GM12878 (cell line): Measurements from ENCODE around the gene PCCA. TPM values are rescaled to one million over a fixed set of nuclear protein-coding genes. Genes with fewer than 3 reads are reported as not detected.

Source experiments
- ATAC-seq: fragments of 200-7000 bp; cut with Tn5 transposase; 3 replicates; pipeline ENCODE4 v1.9.1; 2020; ENCODE audit warnings: mild to moderate bottlenecking, moderate library complexity
- BruUV-seq: library from RNA; stranded (reverse); fragments of 400-500 nt; replicated peaks from 2 replicates; lab custom pipeline; 2021; lab: Mats Ljungman, UMichigan
- CTCF ChIA-PET: fragments of 300-600 bp; sonication (Branson Sonifier 250); formaldehyde crosslinking; extraction: SDS; loops from one replicate; lab custom pipeline; 2021; ENCODE audit warnings: inconsistent platforms; lab: Yijun Ruan, JAX
- POLR2A ChIA-PET: fragments of 350-600 bp; formaldehyde crosslinking; extraction: SDS; loops from one replicate; lab custom pipeline; 2021; ENCODE audit warnings: inconsistent platforms; lab: Charles Lee
- RAD21 ChIA-PET: fragments of 300-600 bp; sonication (Branson Sonifier 250); formaldehyde crosslinking; loops from one replicate; lab custom pipeline; 2023; ENCODE audit warnings: antibody characterized with exemption; ENCODE audit not compliant: unreplicated experiment; lab: Charles Lee
- SMC1A ChIA-PET: fragments of 300-600 bp; sonication (Branson Sonifier 250); formaldehyde crosslinking; loops from one replicate; lab custom pipeline; 2023; ENCODE audit not compliant: unreplicated experiment, uncharacterized antibody; lab: Charles Lee
- DNase-seq: peaks from one replicate; pipeline ENCODE4 v3.0.0-alpha.2; 2011; ENCODE audit warnings: low read depth, low spot score
- FAIRE-seq: peaks from 3 replicates; lab custom pipeline; 2011; peaks lifted over from hg19 to GRCh38; lab: Jason Lieb, UNC
- H2AFZ ChIP-seq: 2 replicates; pipeline ENCODE4 v1.6.0; 2011; ENCODE audit warnings: low read depth, low read length, control low read depth; ENCODE audit not compliant: control insufficient read depth
- H3K27ac ChIP-seq: 2 replicates; pipeline ENCODE4 v1.5.1; 2011; ENCODE audit warnings: control low read depth; ENCODE audit not compliant: control insufficient read depth, insufficient read depth
- H3K27me3 ChIP-seq, 2 experiments: replicated peaks in 1 of 2; 2 replicates each; pipeline versions ENCODE4 v1.6.0 to v1.6.1; 2011; ENCODE audit warnings: low read length in 1 of 2; ENCODE audit not compliant: control insufficient read depth in 2 of 2, insufficient read depth in 2 of 2
- H3K36me3 ChIP-seq, 2 experiments: 2 replicates each; pipeline ENCODE4 v1.5.1; 2011; ENCODE audit warnings: low read length in 1 of 2; ENCODE audit not compliant: control insufficient read depth in 2 of 2, insufficient read depth in 2 of 2
- H3K4me1 ChIP-seq: 2 replicates; pipeline ENCODE4 v1.6.1; 2011; ENCODE audit warnings: mild to moderate bottlenecking, low read length, moderate library complexity, mixed read lengths; ENCODE audit not compliant: control insufficient read depth, insufficient read depth
- H3K4me2 ChIP-seq: 2 replicates; pipeline ENCODE4 v1.6.0; 2011; ENCODE audit warnings: control low read depth; ENCODE audit not compliant: control insufficient read depth, insufficient read depth
- H3K4me3 ChIP-seq: fragments of 200-600 bp; sonication (generic); 2 replicates; pipeline ENCODE4 v1.5.1; 2016
- H3K79me2 ChIP-seq: 2 replicates; pipeline ENCODE4 v1.6.0; 2011; ENCODE audit warnings: low read length; ENCODE audit not compliant: control insufficient read depth, insufficient read depth
- H3K9ac ChIP-seq: 2 replicates; pipeline ENCODE4 v1.8.0; 2011; ENCODE audit warnings: low read length, control low read depth, mixed read lengths; ENCODE audit not compliant: control insufficient read depth, insufficient read depth
- H3K9me3 ChIP-seq: replicated peaks from 3 replicates; pipeline ENCODE4 v1.5.1; 2011; ENCODE audit warnings: mild to moderate bottlenecking, low read length; ENCODE audit not compliant: control insufficient read depth, insufficient read depth
- H4K20me1 ChIP-seq: 2 replicates; pipeline ENCODE4 v1.6.0; 2011; ENCODE audit not compliant: control insufficient read depth, insufficient read depth
- CBX5 ChIP-seq: sonication (generic); IDR thresholded peaks from 2 replicates; pipeline ENCODE4 v1.6.1; 2016; ENCODE audit warnings: low read depth, moderate library complexity, mild to moderate bottlenecking, inconsistent platforms
- HCFC1 ChIP-seq: fragments of 150-350 bp; IDR thresholded peaks from 2 replicates; pipeline ENCODE4 v1.6.1; 2014; ENCODE audit warnings: low read length
- KDM1A ChIP-seq: fragments of 200-600 bp; sonication (generic); IDR thresholded peaks from 2 replicates; pipeline ENCODE4 v1.6.1; 2016; ENCODE audit warnings: borderline replicate concordance
- MEF2A ChIP-seq: IDR thresholded peaks from 2 replicates; pipeline ENCODE4 v1.6.1; 2011; ENCODE audit warnings: low read depth, mild to moderate bottlenecking, low read length, moderate library complexity; ENCODE audit not compliant: insufficient read depth
- NFXL1 ChIP-seq: fragments of 450-650 bp; IDR thresholded peaks from 2 replicates; pipeline ENCODE4 v1.6.1; 2017; ENCODE audit warnings: antibody characterized with exemption, mild to moderate bottlenecking, borderline replicate concordance
- NFYB ChIP-seq: IDR thresholded peaks from 2 replicates; pipeline ENCODE4 v1.6.1; 2011; ENCODE audit warnings: low read depth, mild to moderate bottlenecking, low read length, improper control_type of control experiment, moderate library complexity; ENCODE audit not compliant: insufficient read depth
- POLR2AphosphoS5 ChIP-seq: IDR thresholded peaks from 2 replicates; pipeline ENCODE4 v1.6.1; 2011; ENCODE audit warnings: mild to moderate bottlenecking, low read length, inconsistent platforms
- RFX5 ChIP-seq: IDR thresholded peaks from 2 replicates; pipeline ENCODE4 v1.6.1; 2011; ENCODE audit warnings: low read depth, low read length, improper control_type of control experiment
- SMAD1 ChIP-seq: fragments of 450-650 bp; IDR thresholded peaks from 2 replicates; pipeline ENCODE4 v1.6.1; 2018; ENCODE audit warnings: mild to moderate bottlenecking, low read depth; ENCODE audit not compliant: partially characterized antibody
- SREBF1 ChIP-seq: IDR thresholded peaks from 2 replicates; pipeline ENCODE4 v1.6.1; 2012; ENCODE audit warnings: mild to moderate bottlenecking, low read length
- WGBS: methylation state at CpG from one replicate; pipeline ENCODE4 v1.1.6; 2016; ENCODE audit warnings: low lambda C conversion rate; ENCODE audit not compliant: insufficient replicate concordance, insufficient coverage; ENCODE audit errors: missing lambda C conversion rate; 5-methylcytosine and 5-hydroxymethylcytosine counted together
- in situ Hi-C: fragments of 300-500 bp; cut with MboI; formaldehyde crosslinking; loops from 9 replicates; pipeline ENCODE4 v1.14.3; 2018; ENCODE audit warnings: mixed read lengths
- intact Hi-C: fragments of 100-400 bp; cut with micrococcal nuclease; formaldehyde crosslinking; loops from one replicate; pipeline ENCODE4 v1.14.2; 2022; ENCODE audit not compliant: unreplicated experiment
- polyA plus RNA-seq, 11 experiments: library from polyadenylated mRNA; depleted of rRNA in 4 of 11; unstranded in 6 of 11; stranded (reverse) in 5 of 11; fragments of >200 nt; fragmentation: Nextera tagmentation in 4 of 11; fragmentation: Illumina TruSeq in 1 of 11; extraction: Ambion mirVana in 4 of 11; extraction: Trizol in 1 of 11; gene quantifications; 1 replicate in 1 of 11; 2 replicates in 10 of 11; pipeline versions ENCODE4 v1.2.1 to v1.2.3, GENCODE V29; 2011 to 2016; ENCODE audit warnings: inconsistent platforms in 2 of 11, missing spikeins in 2 of 11, low read depth in 1 of 11
- total RNA-seq, 4 experiments: library from RNA; depleted of rRNA in 3 of 4; stranded (reverse); fragments of >200 nt in 3 of 4; fragmentation: Illumina TruSeq in 1 of 4; extraction: Trizol in 1 of 4; gene quantifications; 2 replicates each; pipeline versions ENCODE4 v1.2.1 to v1.2.3, GENCODE V29; 2013 to 2021
- TF ChIP-seq, protein P1 (sequence below): IDR thresholded peaks from 2 replicates; pipeline ENCODE4 v1.6.1; 2012; ENCODE audit warnings: improper control_type of control experiment, low read depth, low read length; ENCODE audit not compliant: insufficient replicate concordance

Gene PCCA
- total and polyA plus RNA-seq, 10 of the 15 experiments (the other 5 are each of a cell fraction or from before 2014, with no cell fraction given) = 5.9 to 18.2 (median 12.4) TPM

GRCh38 chr13:100512422-100512821 is 423.5 kb downstream of the PCCA start:
- POLR2A ChIA-PET = no interaction called here
- in situ Hi-C loops = loop anchor here (5.0 to 10.0 kb wide), 3 partner anchors 278 to 855 kb away; no protein-coding TSS in a partner anchor
- BruUV-seq = no TSS peak

More at GRCh38 chr13:100512422-100512821, 423.5 kb downstream of the PCCA start:
- H3K4me2 ChIP-seq = no peak overlapping the region
- H3K27me3 ChIP-seq = no peaks in the 10 kb centered on the region
- no peak overlapping the region for H3K9ac ChIP-seq
- DNase-seq (no peak), ATAC-seq (no peak), FAIRE-seq (no peak)
- H2AFZ ChIP-seq = no peak overlapping the region
- no peak overlapping the region for H3K27ac ChIP-seq
- ChIA-PET CTCF (interaction anchor here (0.6 to 6.0 kb wide), 4 partner anchors 594 to 901 kb away, joined by 3 to 60 read pairs (median 3); no protein-coding TSS in a partner anchor), SMC1A (no interaction called here), RAD21 (interaction anchor here (1.4 kb wide), 1 partner anchor 277 kb away, joined by 5 read pairs; no protein-coding TSS in a partner anchor)
- H3K4me1 ChIP-seq = peaks cover 1% of the 10 kb centered on the region; the same call in 1 of the 2 replicates
- no peak overlapping the region for H3K4me3 ChIP-seq
- H3K9me3 ChIP-seq = no peaks in the 10 kb centered on the region
- no peaks in the 10 kb centered on the region for H3K79me2 ChIP-seq
- intact Hi-C loops = loop anchor here (5.0 to 10.0 kb wide), 4 partner anchors 145 to 1070 kb away; no protein-coding TSS in a partner anchor
- H4K20me1 ChIP-seq = no peaks in the 10 kb centered on the region
- peaks cover 0 to 3% of the 10 kb centered on the region in 2 experiments; a peak in 1 of 4 replicates for H3K36me3 ChIP-seq
- WGBS = 79% methylated on average over 9 of the region's 9 CpGs
- TF ChIP-seq NFXL1 (no peak), SREBF1 (no peak), POLR2AphosphoS5 (no peak), MEF2A (no peak), HCFC1 (no peak), KDM1A (no peak), NFYB (no peak), RFX5 (no peak), SMAD1 (no peak), CBX5 (no peak)
- TF ChIP-seq, protein P1, sequence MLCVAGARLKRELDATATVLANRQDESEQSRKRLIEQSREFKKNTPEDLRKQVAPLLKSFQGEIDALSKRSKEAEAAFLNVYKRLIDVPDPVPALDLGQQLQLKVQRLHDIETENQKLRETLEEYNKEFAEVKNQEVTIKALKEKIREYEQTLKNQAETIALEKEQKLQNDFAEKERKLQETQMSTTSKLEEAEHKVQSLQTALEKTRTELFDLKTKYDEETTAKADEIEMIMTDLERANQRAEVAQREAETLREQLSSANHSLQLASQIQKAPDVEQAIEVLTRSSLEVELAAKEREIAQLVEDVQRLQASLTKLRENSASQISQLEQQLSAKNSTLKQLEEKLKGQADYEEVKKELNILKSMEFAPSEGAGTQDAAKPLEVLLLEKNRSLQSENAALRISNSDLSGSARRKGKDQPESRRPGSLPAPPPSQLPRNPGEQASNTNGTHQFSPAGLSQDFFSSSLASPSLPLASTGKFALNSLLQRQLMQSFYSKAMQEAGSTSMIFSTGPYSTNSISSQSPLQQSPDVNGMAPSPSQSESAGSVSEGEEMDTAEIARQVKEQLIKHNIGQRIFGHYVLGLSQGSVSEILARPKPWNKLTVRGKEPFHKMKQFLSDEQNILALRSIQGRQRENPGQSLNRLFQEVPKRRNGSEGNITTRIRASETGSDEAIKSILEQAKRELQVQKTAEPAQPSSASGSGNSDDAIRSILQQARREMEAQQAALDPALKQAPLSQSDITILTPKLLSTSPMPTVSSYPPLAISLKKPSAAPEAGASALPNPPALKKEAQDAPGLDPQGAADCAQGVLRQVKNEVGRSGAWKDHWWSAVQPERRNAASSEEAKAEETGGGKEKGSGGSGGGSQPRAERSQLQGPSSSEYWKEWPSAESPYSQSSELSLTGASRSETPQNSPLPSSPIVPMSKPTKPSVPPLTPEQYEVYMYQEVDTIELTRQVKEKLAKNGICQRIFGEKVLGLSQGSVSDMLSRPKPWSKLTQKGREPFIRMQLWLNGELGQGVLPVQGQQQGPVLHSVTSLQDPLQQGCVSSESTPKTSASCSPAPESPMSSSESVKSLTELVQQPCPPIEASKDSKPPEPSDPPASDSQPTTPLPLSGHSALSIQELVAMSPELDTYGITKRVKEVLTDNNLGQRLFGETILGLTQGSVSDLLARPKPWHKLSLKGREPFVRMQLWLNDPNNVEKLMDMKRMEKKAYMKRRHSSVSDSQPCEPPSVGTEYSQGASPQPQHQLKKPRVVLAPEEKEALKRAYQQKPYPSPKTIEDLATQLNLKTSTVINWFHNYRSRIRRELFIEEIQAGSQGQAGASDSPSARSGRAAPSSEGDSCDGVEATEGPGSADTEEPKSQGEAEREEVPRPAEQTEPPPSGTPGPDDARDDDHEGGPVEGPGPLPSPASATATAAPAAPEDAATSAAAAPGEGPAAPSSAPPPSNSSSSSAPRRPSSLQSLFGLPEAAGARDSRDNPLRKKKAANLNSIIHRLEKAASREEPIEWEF = no peak
